DMS53 treated with DMSO at 0.1 percent for 48 hours (cell line): ENCODE results near the gene KLF13.

ENCODE experiments used
- DNase-seq: peaks from one replicate; lab custom pipeline; 2025; ENCODE audit not compliant: unreplicated experiment; lab: John Stamatoyannopoulos, UW

The KLF13 gene

GRCh38 chr15:31397851-31398661 lies 71.4 kb downstream of the KLF13 start:
- no peak for DNase-seq

GRCh38 chr15:31398677-31399301 lies 72.2 kb downstream of the KLF13 start:
- no peak for DNase-seq

GRCh38 chr15:31399544-31400171 lies 73.0 kb downstream of the KLF13 start:
- no peak for DNase-seq

- no peak for DNase-seq
Observed at GRCh38 chr15:31400222-31400927, 73.7 kb downstream of the KLF13 start.

GRCh38 chr15:31401282-31401681 lies 74.6 kb downstream of the KLF13 start:
- DNase-seq, result no peak

- DNase-seq, result no peak
Observed at GRCh38 chr15:31402003-31402402, 75.4 kb downstream of the KLF13 start.

- no peak for DNase-seq
Observed at GRCh38 chr15:31402511-31403056, 75.9 kb downstream of the KLF13 start.

- DNase-seq, result no peak
Observed at GRCh38 chr15:31403096-31403495, 76.5 kb downstream of the KLF13 start.

- no peak for DNase-seq
Observed at GRCh38 chr15:31403606-31404005, 77.0 kb downstream of the KLF13 start.

- DNase-seq, result no peak
Observed at GRCh38 chr15:31404345-31404744, 77.7 kb downstream of the KLF13 start.

GRCh38 chr15:31405200-31405920 lies 78.7 kb downstream of the KLF13 start:
- DNase-seq, result no peak

- DNase-seq, result no peak
Observed at GRCh38 chr15:31407376-31407775, 80.7 kb downstream of the KLF13 start.

GRCh38 chr15:31407851-31408250 lies 81.2 kb downstream of the KLF13 start:
- DNase-seq, result no peak

GRCh38 chr15:31408724-31409123 lies 82.1 kb downstream of the KLF13 start:
- no peak for DNase-seq

GRCh38 chr15:31409171-31409570 lies 82.5 kb downstream of the KLF13 start:
- no peak for DNase-seq

GRCh38 chr15:31412824-31413223 lies 86.2 kb downstream of the KLF13 start:
- DNase-seq, result no peak

GRCh38 chr15:31415201-31415600 lies 88.6 kb downstream of the KLF13 start:
- DNase-seq, result no peak

GRCh38 chr15:31419820-31420219 lies 93.2 kb downstream of the KLF13 start:
- DNase-seq, result no peak

GRCh38 chr15:31427411-31427810 lies 100.8 kb downstream of the KLF13 start:
- DNase-seq, result no peak
